ENCODE results near the gene ZNF680. TPM values are rescaled to one million over a fixed set of nuclear protein-coding genes. Genes with fewer than 3 reads are reported as not detected.
"Not testable (repeated sequence)": the region's sequence is repeated elsewhere in the genome, so short reads cannot be mapped to it uniquely, and the experiment has no call there.

The ZNF680 gene
- total and polyA plus RNA-seq, 2 donors: 11.1 to 16.9 TPM

DNA sequence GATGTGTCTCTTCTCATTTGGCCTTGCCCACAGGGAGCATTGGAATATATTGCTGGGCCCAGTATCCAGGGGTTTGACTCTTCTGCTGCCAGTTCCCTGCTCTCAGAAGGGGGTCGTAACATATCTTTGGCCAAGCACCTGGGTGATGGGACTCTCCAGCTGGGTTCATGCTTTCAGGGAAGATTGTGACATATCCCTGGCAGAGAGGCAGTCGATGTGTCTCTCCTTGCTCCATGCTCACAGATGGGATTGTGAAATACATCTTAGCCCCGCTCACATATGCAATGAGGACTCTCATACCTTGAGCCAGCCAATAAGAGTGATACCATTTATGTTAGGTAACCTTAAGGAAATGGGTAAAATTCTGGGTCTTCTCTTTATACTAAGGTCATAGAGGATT, 39.2 kb upstream of the ZNF680 start:
- Histone ChIP-seq H3K27ac (ENCODE audit: low read depth in 1 of 2, low read length in 1 of 2) (no peak overlapping the region), H3K36me3 (ENCODE audit: control insufficient read depth in 2 of 2, insufficient read depth in 2 of 2, low read length in 1 of 2) (no peaks in the 10 kb centered on the region), H3K27me3 (ENCODE audit: control insufficient read depth in 2 of 2, insufficient read depth in 1 of 2, low read length in 1 of 2) (no peaks in the 10 kb centered on the region), H3K4me3 (ENCODE audit: low read length in 2 of 2) (no peak overlapping the region), H3K4me1 (ENCODE audit: control insufficient read depth in 2 of 2, insufficient read depth in 2 of 2, low read length in 2 of 2) (no peaks in the 10 kb centered on the region), H3K9me3 (ENCODE audit: control insufficient read depth in 2 of 2, insufficient read depth in 1 of 2, low read length in 1 of 2) (peaks cover 0 to 2% of the 10 kb centered on the region in 2 donors)
- WGBS: 91% methylated on average over 3 of the region's 3 CpGs
- no peak for DNase-seq (ENCODE audit: low read depth in 6 of 9, low spot score in 9 of 9)

DNA sequence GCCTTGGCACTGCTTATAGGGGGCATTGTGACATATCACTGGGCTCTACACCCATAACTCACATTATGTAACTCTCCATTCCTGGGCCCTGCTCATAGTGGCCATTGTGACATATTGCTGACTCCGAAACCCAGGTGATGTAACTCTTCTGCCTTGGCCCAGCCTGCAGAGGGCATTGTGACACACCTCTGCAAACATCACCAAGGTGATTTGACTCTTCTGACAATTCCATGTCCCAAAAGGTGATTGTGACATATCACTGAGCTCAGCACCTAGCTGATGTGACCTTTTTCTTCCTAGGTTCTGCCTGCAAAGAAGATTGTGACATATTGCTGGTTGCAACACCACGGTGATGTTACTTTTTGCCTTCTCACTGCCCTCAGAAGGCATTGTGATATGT, 36.5 kb upstream of the ZNF680 start:
- H3K27me3 ChIP-seq (ENCODE audit: control insufficient read depth in 2 of 2, insufficient read depth in 1 of 2, low read length in 1 of 2): no peaks in the 10 kb centered on the region
- H3K27ac ChIP-seq (ENCODE audit: low read depth in 1 of 2, low read length in 1 of 2): no peak overlapping the region
- peaks cover 1 to 5% of the 10 kb centered on the region in 2 donors for H3K9me3 ChIP-seq (ENCODE audit: control insufficient read depth in 2 of 2, insufficient read depth in 1 of 2, low read length in 1 of 2)
- no peaks in the 10 kb centered on the region for H3K4me1 ChIP-seq (ENCODE audit: control insufficient read depth in 2 of 2, insufficient read depth in 2 of 2, low read length in 2 of 2)
- WGBS: 94% methylated on average over 2 of the region's 2 CpGs
- H3K36me3 ChIP-seq (ENCODE audit: control insufficient read depth in 2 of 2, insufficient read depth in 2 of 2, low read length in 1 of 2): no peaks in the 10 kb centered on the region
- H3K4me3 ChIP-seq (ENCODE audit: low read length in 2 of 2): no peak overlapping the region
- DNase-seq (ENCODE audit: low read depth in 6 of 9, low spot score in 9 of 9): no peak

DNA sequence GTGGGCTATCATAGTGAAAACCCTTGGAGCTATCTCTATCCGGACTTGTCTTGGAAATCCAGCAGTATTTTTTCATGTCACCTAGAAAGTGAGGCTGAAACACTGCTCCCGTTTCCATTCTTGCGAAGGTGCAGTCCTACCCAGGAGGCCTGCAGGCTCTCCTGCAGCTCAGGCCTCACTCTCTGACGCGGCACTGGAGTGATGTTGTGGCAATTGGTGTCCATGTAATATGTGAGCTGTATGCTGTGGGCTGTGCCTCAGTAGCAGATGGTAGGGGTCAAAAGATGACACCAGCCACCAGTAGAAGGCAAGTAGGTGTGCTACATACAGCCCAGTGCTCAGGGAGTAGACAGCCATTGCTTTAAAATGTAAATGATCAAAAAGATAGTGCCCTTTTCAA, 28.1 kb upstream of the ZNF680 start:
- H3K4me3 ChIP-seq (ENCODE audit: low read length in 2 of 2): no peak overlapping the region
- H3K27ac ChIP-seq (ENCODE audit: low read depth in 1 of 2, low read length in 1 of 2): no peak overlapping the region
- no peaks in the 10 kb centered on the region for H3K36me3 ChIP-seq (ENCODE audit: control insufficient read depth in 2 of 2, insufficient read depth in 2 of 2, low read length in 1 of 2)
- 97% methylated on average over 5 of the region's 5 CpGs for WGBS
- no peaks in the 10 kb centered on the region for H3K4me1 ChIP-seq (ENCODE audit: control insufficient read depth in 2 of 2, insufficient read depth in 2 of 2, low read length in 2 of 2)
- peaks cover 3 to 7% of the 10 kb centered on the region in 2 donors for H3K9me3 ChIP-seq (ENCODE audit: control insufficient read depth in 2 of 2, insufficient read depth in 1 of 2, low read length in 1 of 2)
- H3K27me3 ChIP-seq (ENCODE audit: control insufficient read depth in 2 of 2, insufficient read depth in 1 of 2, low read length in 1 of 2): no peaks in the 10 kb centered on the region
- DNase-seq (ENCODE audit: low read depth in 6 of 9, low spot score in 9 of 9): no peak

DNA sequence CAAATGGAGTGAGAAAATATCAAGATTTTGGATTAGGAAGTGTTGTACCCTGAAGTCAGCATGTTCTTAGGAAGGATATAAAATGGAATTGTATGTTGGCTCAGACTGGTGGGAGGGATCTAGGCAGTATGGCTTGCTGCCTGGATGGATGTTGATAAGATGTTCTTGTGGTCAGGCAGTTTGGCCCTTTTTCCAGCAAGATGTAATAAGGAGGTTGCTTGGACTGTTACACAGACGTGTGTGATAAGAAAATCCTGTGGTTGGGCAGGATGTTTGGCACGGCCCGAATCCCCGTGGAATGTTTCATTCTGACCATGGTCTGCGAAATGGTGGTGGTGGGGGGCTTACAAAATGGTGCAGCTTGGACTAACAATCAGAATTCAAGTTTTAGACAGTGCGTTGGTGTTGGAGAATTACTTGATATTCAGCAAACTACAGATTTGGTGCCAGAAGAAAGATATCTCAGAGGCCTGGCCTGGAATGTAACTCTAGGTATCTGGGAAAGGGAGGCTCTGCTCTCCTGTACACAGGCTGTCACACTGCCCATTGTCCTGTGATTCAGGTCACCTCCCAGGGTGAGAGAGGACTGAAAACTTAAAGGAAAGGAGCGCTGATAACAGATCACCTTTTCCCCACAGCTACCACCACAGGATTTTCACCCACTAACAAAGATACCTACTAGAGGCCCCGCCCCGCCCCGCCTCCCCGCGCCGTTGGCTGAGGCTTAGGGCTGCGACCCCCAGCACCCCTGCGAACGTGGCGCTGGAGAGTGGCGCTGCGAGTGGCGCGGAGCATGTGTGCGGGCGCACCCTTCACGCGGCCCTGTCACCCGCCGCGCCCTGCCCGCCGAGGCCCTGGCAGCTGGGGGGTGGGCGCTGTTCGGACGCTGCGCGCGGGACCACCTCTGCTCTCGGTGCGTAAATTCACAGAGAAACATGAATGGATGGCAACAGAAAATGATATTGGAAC, 19.3 kb upstream of the ZNF680 start:
- Histone ChIP-seq H3K27ac (ENCODE audit: low read depth in 1 of 2, low read length in 1 of 2) (no peak overlapping the region), H3K27me3 (ENCODE audit: control insufficient read depth in 2 of 2, insufficient read depth in 1 of 2, low read length in 1 of 2) (no peaks in the 10 kb centered on the region), H3K4me1 (ENCODE audit: control insufficient read depth in 2 of 2, insufficient read depth in 2 of 2, low read length in 2 of 2) (no peaks in the 10 kb centered on the region), H3K9me3 (ENCODE audit: control insufficient read depth in 2 of 2, insufficient read depth in 1 of 2, low read length in 1 of 2) (peaks cover 0 to 2% of the 10 kb centered on the region in 2 donors), H3K4me3 (ENCODE audit: low read length in 2 of 2) (no peak overlapping the region), H3K36me3 (ENCODE audit: control insufficient read depth in 2 of 2, insufficient read depth in 2 of 2, low read length in 1 of 2) (no peaks in the 10 kb centered on the region)
- DNase-seq (ENCODE audit: low read depth in 6 of 9, low spot score in 9 of 9): no peak
- WGBS: 96% methylated on average over 38 of the region's 38 CpGs

DNA sequence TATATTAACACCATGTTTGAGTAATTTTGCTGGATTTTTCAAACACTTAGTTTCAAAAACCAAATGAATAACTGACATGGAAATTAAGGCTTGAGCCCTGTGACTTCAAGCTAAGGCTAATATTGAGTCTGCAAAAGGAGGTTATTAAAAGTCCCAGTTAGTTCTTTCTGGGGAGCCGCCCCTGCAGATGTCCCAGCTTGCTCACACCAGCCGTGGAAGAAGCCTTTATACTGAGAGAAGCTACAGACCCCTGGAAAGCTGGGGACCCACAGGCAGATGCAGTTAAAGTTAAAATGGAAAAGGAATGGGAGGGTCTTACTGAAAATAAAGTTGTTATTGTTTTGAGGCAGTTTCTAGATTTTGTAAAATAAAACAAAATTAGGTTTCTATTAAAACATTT, 18.5 kb upstream of the ZNF680 start:
- H3K27ac ChIP-seq (ENCODE audit: low read depth in 1 of 2, low read length in 1 of 2): no peak overlapping the region
- no peaks in the 10 kb centered on the region for H3K27me3 ChIP-seq (ENCODE audit: control insufficient read depth in 2 of 2, insufficient read depth in 1 of 2, low read length in 1 of 2)
- no peak overlapping the region for H3K4me3 ChIP-seq (ENCODE audit: low read length in 2 of 2)
- no peak for DNase-seq (ENCODE audit: low read depth in 6 of 9, low spot score in 9 of 9)
- WGBS: 94% methylated on average over 2 of the region's 2 CpGs
- no peaks in the 10 kb centered on the region for H3K4me1 ChIP-seq (ENCODE audit: control insufficient read depth in 2 of 2, insufficient read depth in 2 of 2, low read length in 2 of 2)
- no peaks in the 10 kb centered on the region for H3K9me3 ChIP-seq (ENCODE audit: control insufficient read depth in 2 of 2, insufficient read depth in 1 of 2, low read length in 1 of 2)
- H3K36me3 ChIP-seq (ENCODE audit: control insufficient read depth in 2 of 2, insufficient read depth in 2 of 2, low read length in 1 of 2): no peaks in the 10 kb centered on the region

DNA sequence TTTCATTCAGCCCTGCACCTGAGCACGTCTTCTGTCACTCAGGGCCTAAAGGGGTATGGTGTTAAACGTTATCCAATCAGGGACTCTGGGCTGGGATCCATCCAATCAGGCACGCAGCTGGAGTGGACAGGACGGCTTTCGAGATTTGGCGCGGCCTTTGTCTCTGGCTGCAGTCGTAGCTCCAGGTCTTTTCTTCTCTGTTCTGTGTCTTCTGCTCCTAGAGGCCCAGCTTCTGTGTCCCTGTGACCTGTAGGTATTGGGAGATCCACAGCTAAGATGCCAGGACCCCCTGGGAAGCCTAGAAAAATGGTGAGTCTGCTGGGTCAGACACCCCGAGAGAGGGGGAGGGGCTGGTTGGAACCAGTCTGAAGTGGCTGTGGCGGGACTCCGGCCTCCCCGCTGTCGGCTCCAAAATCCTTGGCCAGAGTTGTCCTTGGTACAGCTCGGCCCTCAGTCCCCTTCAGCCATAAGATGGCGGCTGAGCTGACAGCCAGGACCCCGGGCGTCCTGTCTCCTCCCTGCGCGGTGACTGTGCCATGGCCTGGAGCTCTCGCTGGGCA, 11.7 kb upstream of the ZNF680 start:
- Histone ChIP-seq H3K9me3 (ENCODE audit: control insufficient read depth in 2 of 2, insufficient read depth in 1 of 2, low read length in 1 of 2) (peaks cover 0 to 2% of the 10 kb centered on the region in 2 donors), H3K27me3 (ENCODE audit: control insufficient read depth in 2 of 2, insufficient read depth in 1 of 2, low read length in 1 of 2) (peaks cover 5 to 15% of the 10 kb centered on the region in 2 donors), H3K27ac (ENCODE audit: low read depth in 1 of 2, low read length in 1 of 2) (no peak overlapping the region), H3K36me3 (ENCODE audit: control insufficient read depth in 2 of 2, insufficient read depth in 2 of 2, low read length in 1 of 2) (no peaks in the 10 kb centered on the region), H3K4me3 (ENCODE audit: low read length in 2 of 2) (peak overlapping the region in 1 of 2 donors; percentile 37), H3K4me1 (ENCODE audit: control insufficient read depth in 2 of 2, insufficient read depth in 2 of 2, low read length in 2 of 2) (no peaks in the 10 kb centered on the region)
- 25% methylated on average over 20 of the region's 20 CpGs for WGBS
- peak in 1 of 9 donors; percentile 39 for DNase-seq (ENCODE audit: low read depth in 6 of 9, low spot score in 9 of 9)

DNA sequence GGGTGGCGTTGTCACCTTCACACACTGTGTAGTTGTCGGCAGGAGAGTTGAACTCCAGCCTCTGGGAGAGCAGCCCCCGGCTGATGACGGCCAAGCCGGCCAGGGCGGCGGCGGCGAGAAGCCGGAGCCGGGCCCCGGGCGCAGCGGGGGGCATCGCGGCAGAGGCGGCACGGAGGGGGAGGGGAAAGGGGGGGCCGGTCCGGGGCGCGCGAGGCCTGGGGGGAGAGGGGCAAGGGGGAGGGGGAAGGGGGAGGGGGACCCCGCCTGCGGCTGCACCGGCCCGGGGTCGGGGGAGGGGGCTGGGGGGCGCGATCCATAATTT, 7.4 kb upstream of the ZNF680 start:
- WGBS: 6% methylated on average over 30 of the region's 30 CpGs
- DNase-seq (ENCODE audit: low read depth in 6 of 9, low spot score in 9 of 9); H3K36me3 ChIP-seq (ENCODE audit: control insufficient read depth in 2 of 2, insufficient read depth in 2 of 2, low read length in 1 of 2); H3K4me1 ChIP-seq (ENCODE audit: control insufficient read depth in 2 of 2, insufficient read depth in 2 of 2, low read length in 2 of 2); H3K27ac ChIP-seq (ENCODE audit: low read depth in 1 of 2, low read length in 1 of 2); H3K9me3 ChIP-seq (ENCODE audit: control insufficient read depth in 2 of 2, insufficient read depth in 1 of 2, low read length in 1 of 2): not testable (repeated sequence)
- Histone ChIP-seq H3K4me3 (ENCODE audit: low read length in 2 of 2) (peak overlapping the region; percentile 13 to 34), H3K27me3 (ENCODE audit: control insufficient read depth in 2 of 2, insufficient read depth in 1 of 2, low read length in 1 of 2) (peaks cover 13 to 31% of the 10 kb centered on the region in 2 donors)

DNA sequence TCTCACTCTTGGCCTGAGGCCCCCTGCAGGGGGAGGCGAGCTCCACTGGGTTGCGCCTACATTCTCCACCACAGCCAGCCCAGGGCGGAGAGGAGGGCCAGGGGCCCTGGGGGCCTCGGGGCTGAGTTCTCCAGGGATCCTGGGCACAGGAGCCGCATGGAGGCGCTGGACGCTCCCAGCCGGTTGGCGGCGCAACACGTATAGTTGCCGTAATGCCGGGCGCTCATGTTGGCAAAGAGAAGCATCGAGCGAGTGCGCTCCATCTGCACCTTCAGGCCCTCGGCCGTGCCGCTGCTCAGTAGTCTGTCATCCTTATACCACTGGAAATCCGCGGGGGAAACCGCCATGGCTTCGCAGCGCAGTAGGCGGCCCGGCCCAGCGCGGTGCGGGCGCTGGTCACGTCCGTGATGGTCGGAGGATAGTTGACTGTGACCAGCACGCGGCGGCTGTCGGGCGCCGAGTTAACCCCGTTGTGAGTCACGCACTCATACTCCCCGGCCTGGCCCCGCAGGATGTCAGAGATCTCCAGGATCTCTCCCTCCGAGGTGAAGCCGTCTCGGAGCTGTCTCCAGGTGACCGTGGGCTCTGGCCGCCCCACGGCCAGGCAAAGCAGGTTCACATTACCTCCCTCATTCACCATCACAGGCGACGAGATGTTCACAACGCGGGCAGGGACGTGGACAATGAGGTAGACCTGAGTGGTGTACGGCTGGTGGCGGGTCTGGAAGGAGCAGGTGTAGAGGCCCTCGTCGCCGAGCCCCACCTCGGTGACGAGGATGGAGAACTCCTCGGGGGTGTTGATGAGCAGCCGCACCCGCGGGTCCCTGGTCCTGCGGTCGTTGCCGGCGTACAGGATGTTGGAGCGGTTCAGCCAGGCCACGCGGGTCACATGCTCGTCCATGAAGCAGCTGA, 6.8 kb upstream of the ZNF680 start:
- 4% methylated on average over 74 of the region's 74 CpGs for WGBS
- DNase-seq (ENCODE audit: low read depth in 6 of 9, low spot score in 9 of 9): peak in 1 of 9 donors; percentile 43
- not testable (repeated sequence) for H3K36me3 ChIP-seq (ENCODE audit: control insufficient read depth in 2 of 2, insufficient read depth in 2 of 2, low read length in 1 of 2); H3K27ac ChIP-seq (ENCODE audit: low read depth in 1 of 2, low read length in 1 of 2); H3K4me1 ChIP-seq (ENCODE audit: control insufficient read depth in 2 of 2, insufficient read depth in 2 of 2, low read length in 2 of 2); H3K9me3 ChIP-seq (ENCODE audit: control insufficient read depth in 2 of 2, insufficient read depth in 1 of 2, low read length in 1 of 2)
- H3K4me3 ChIP-seq (ENCODE audit: low read length in 2 of 2): peak overlapping the region; percentile 13 to 34
- peaks cover 13 to 27% of the 10 kb centered on the region in 2 donors for H3K27me3 ChIP-seq (ENCODE audit: control insufficient read depth in 2 of 2, insufficient read depth in 1 of 2, low read length in 1 of 2)

DNA sequence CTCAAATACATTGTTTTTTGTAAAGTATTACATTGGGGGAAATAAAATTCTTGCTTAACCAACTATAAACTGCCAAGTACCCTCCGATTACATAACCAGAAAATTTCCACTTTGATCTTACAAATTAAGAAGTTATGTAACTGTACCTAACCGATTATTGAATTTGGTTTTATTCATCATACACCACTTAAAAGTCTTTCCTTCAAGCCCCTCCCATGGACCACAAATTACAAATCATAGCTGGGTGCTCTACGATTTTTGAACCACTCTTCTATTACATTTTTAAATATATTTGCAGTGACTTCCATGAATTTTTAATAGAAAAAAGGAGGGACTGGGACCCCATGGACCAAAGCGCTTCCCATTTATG, 630 bp downstream of the ZNF680 start:
- no peaks in the 10 kb centered on the region for H3K9me3 ChIP-seq (ENCODE audit: control insufficient read depth in 2 of 2, insufficient read depth in 1 of 2, low read length in 1 of 2)
- peak overlapping the region in 1 of 2 donors; percentile 93 for H3K27ac ChIP-seq (ENCODE audit: low read depth in 1 of 2, low read length in 1 of 2)
- H3K4me1 ChIP-seq (ENCODE audit: control insufficient read depth in 2 of 2, insufficient read depth in 2 of 2, low read length in 2 of 2): no peaks in the 10 kb centered on the region
- peak overlapping the region; percentile 68 to 92 for H3K4me3 ChIP-seq (ENCODE audit: low read length in 2 of 2)
- H3K27me3 ChIP-seq (ENCODE audit: control insufficient read depth in 2 of 2, insufficient read depth in 1 of 2, low read length in 1 of 2): no peaks in the 10 kb centered on the region
- DNase-seq (ENCODE audit: low read depth in 6 of 9, low spot score in 9 of 9): no peak
- H3K36me3 ChIP-seq (ENCODE audit: control insufficient read depth in 2 of 2, insufficient read depth in 2 of 2, low read length in 1 of 2): peaks cover 0 to 2% of the 10 kb centered on the region in 2 donors
- 15% methylated on average over 4 of the region's 4 CpGs for WGBS

All from thymus (tissue), 11 donors.